Neural cell (in vitro differentiated cells): ENCODE measurements around the gene SPTB.

Source experiments
- CTCF ChIP-seq: fragments of 450-650 bp; IDR thresholded peaks from 2 replicates; pipeline ENCODE4 v1.5.1; 2014; ENCODE audit warnings: antibody characterized with exemption, mild to moderate bottlenecking, moderate library complexity; ENCODE audit not compliant: poor library complexity, severe bottlenecking
- EZH2 ChIP-seq: fragments of 200-600, 300-800 bp; shearing (Covaris generic), sonication (generic); IDR thresholded peaks from 2 replicates; pipeline ENCODE4 v1.6.1; 2014; ENCODE audit warnings: antibody characterized with exemption, low read length, borderline replicate concordance, mild to moderate bottlenecking; ENCODE audit not compliant: insufficient read depth, poor library complexity, severe bottlenecking
- MXI1 ChIP-seq: fragments of 450-650 bp; conservative IDR thresholded peaks from 2 replicates; pipeline ENCODE4 v1.6.1; 2014; ENCODE audit warnings: antibody characterized with exemption, mild to moderate bottlenecking; ENCODE audit not compliant: poor library complexity, severe bottlenecking
- RAD21 ChIP-seq: fragments of 450-650 bp; conservative IDR thresholded peaks from 2 replicates; pipeline ENCODE4 v1.6.1; 2014; ENCODE audit warnings: antibody characterized with exemption, mild to moderate bottlenecking, moderate library complexity

- TF ChIP-seq CTCF (no peak), MXI1 (no peak), EZH2 (no peak), RAD21 (no peak)
These were observed 177.0 kb downstream of the SPTB start for GRCh38 chr14:64702493-64703394.
